OCI-LY7 (cell line): Measurements from ENCODE around the gene DYNLT5. TPM values are rescaled to one million over a fixed set of nuclear protein-coding genes. Genes with fewer than 3 reads are reported as not detected.

Source experiments
- BruUV-seq: library from RNA; stranded (reverse); fragments of 400-500 nt; replicated peaks from 2 replicates; lab custom pipeline; 2021; lab: Mats Ljungman, UMichigan
- CTCF ChIA-PET: fragments of 300-600 bp; sonication (Branson Sonifier 250); formaldehyde crosslinking; loops from one replicate; lab custom pipeline; 2022; ENCODE audit warnings: antibody characterized with exemption; ENCODE audit not compliant: unreplicated experiment; lab: Charles Lee
- POLR2A ChIA-PET: fragments of 300-600 bp; sonication (Branson Sonifier 250); formaldehyde crosslinking; loops from one replicate; lab custom pipeline; 2022; ENCODE audit warnings: antibody characterized with exemption; lab: Charles Lee
- DNase-seq: peaks from one replicate; pipeline ENCODE4 v3.0.0-alpha.2; 2015; ENCODE audit warnings: low spot score
- H2AFZ ChIP-seq: fragments of 200-600 bp; sonication (generic), shearing (Covaris generic); 2 replicates; pipeline ENCODE4 v1.6.1; 2014; ENCODE audit warnings: mild to moderate bottlenecking, antibody characterized with exemption, low read length, moderate library complexity
- H3K27ac ChIP-seq: fragments of 200-600 bp; sonication (generic); 2 replicates; pipeline ENCODE4 v1.5.1; 2014; ENCODE audit warnings: mixed run types, low read depth, mild to moderate bottlenecking, moderate library complexity, low read length, inconsistent platforms; ENCODE audit not compliant: poor library complexity, severe bottlenecking
- H3K36me3 ChIP-seq: fragments of 200-600 bp; sonication (generic); 2 replicates; pipeline ENCODE4 v1.6.1; 2014; ENCODE audit warnings: mild to moderate bottlenecking, antibody characterized with exemption, low read length, moderate library complexity, mixed read lengths; ENCODE audit not compliant: insufficient read depth
- H3K4me1 ChIP-seq: fragments of 200-600 bp; sonication (generic); 2 replicates; pipeline ENCODE4 v1.5.1; 2014; ENCODE audit warnings: mild to moderate bottlenecking, low read length; ENCODE audit not compliant: insufficient read depth, poor library complexity, severe bottlenecking
- H3K4me2 ChIP-seq: fragments of 200-600 bp; sonication (generic); 2 replicates; pipeline ENCODE4 v1.6.1; 2014; ENCODE audit warnings: mild to moderate bottlenecking, low read length
- H3K4me3 ChIP-seq: fragments of 200-600 bp; sonication (generic); 2 replicates; pipeline ENCODE4 v1.5.1; 2014; ENCODE audit warnings: mild to moderate bottlenecking, low read depth, low read length; ENCODE audit not compliant: poor library complexity, severe bottlenecking
- H3K79me2 ChIP-seq: fragments of 200-600 bp; sonication (generic); 2 replicates; pipeline ENCODE4 v1.6.1; 2016; ENCODE audit warnings: low read depth, mild to moderate bottlenecking, low read length, moderate library complexity, mixed read lengths; ENCODE audit not compliant: insufficient read depth
- H3K9me2 ChIP-seq: fragments of 200-600 bp; sonication (generic); 2 replicates; pipeline ENCODE4 v1.6.1; 2016; ENCODE audit warnings: mild to moderate bottlenecking, low read length, mixed read lengths; ENCODE audit not compliant: insufficient read depth
- H3K9me3 ChIP-seq: fragments of 200-600 bp; sonication (generic); 2 replicates; pipeline ENCODE4 v1.6.1; 2014; ENCODE audit warnings: mild to moderate bottlenecking, mixed run types, low read length, mixed read lengths
- H4K20me1 ChIP-seq: fragments of 200-600 bp; sonication (generic); 2 replicates; pipeline ENCODE4 v1.6.1; 2014; ENCODE audit warnings: mild to moderate bottlenecking, antibody characterized with exemption, low read length, moderate library complexity, mixed read lengths; ENCODE audit not compliant: insufficient read depth
- EZH2phosphoT487 ChIP-seq: fragments of 200-600 bp; sonication (generic); IDR thresholded peaks from 2 replicates; pipeline ENCODE4 v1.6.1; 2018; ENCODE audit warnings: low read depth, borderline replicate concordance, mild to moderate bottlenecking, mixed run types, antibody characterized with exemption, low read length, moderate library complexity, mixed read lengths
- intact Hi-C: fragments of 100-400 bp; cut with micrococcal nuclease; formaldehyde crosslinking; loops from one replicate; pipeline ENCODE4 v1.10.0; 2022; ENCODE audit not compliant: unreplicated experiment
- total RNA-seq, 2 experiments: library from RNA; depleted of rRNA in 1 of 2; stranded (reverse); fragments of >200 nt in 1 of 2; shearing (Covaris generic) in 1 of 2; gene quantifications; 2 replicates each; pipeline ENCODE4 v1.2.3, GENCODE V29; 2014 to 2022
- TF ChIP-seq, protein P1 (sequence below): fragments of 200-600 bp; sonication (generic); conservative IDR thresholded peaks from 2 replicates; pipeline ENCODE4 v1.5.1; 2014; ENCODE audit warnings: mild to moderate bottlenecking, antibody characterized with exemption, low read length, moderate library complexity, mixed read lengths

Gene DYNLT5
- total RNA-seq, 2 experiments from 2014 or later = 0.66 TPM; not detected in 1

GRCh38 chr1:66760506-66760905 lies 8.2 kb downstream of the DYNLT5 start:
- no peak for TF ChIP-seq EZH2phosphoT487
- TF ChIP-seq, protein P1, sequence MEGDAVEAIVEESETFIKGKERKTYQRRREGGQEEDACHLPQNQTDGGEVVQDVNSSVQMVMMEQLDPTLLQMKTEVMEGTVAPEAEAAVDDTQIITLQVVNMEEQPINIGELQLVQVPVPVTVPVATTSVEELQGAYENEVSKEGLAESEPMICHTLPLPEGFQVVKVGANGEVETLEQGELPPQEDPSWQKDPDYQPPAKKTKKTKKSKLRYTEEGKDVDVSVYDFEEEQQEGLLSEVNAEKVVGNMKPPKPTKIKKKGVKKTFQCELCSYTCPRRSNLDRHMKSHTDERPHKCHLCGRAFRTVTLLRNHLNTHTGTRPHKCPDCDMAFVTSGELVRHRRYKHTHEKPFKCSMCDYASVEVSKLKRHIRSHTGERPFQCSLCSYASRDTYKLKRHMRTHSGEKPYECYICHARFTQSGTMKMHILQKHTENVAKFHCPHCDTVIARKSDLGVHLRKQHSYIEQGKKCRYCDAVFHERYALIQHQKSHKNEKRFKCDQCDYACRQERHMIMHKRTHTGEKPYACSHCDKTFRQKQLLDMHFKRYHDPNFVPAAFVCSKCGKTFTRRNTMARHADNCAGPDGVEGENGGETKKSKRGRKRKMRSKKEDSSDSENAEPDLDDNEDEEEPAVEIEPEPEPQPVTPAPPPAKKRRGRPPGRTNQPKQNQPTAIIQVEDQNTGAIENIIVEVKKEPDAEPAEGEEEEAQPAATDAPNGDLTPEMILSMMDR = no peak
- CTCF ChIA-PET = no interaction called here

GRCh38 chr1:66761221-66761620 lies 9.0 kb downstream of the DYNLT5 start:
- POLR2A ChIA-PET = interaction anchor here (2.1 to 4.6 kb wide), 2 partner anchors 9 to 212 kb away, joined by 4 to 22 read pairs; no protein-coding TSS in a partner anchor
- no peak for DNase-seq
- CTCF ChIA-PET = no interaction called here
- H3K36me3 ChIP-seq = peaks cover 3% of the 10 kb centered on the region; the same call in 1 of the 2 replicates
- peak overlapping the region; percentile 81; the same call in 1 of the 2 replicates for H2AFZ ChIP-seq
- no TSS peak for BruUV-seq
- intact Hi-C loops = loop anchor here (10.0 kb wide), 2 partner anchors 744 to 974 kb away; no protein-coding TSS in a partner anchor
- no peaks in the 10 kb centered on the region for H4K20me1 ChIP-seq
- H3K79me2 ChIP-seq = no peaks in the 10 kb centered on the region
- H3K4me1 ChIP-seq = peaks cover 56% of the 10 kb centered on the region
- no peaks in the 10 kb centered on the region for H3K9me2 ChIP-seq
- TF ChIP-seq, protein P1 = 0 out of 2 replicates have a peak, but pooled peaks have one; percentile 17
- no peak for TF ChIP-seq EZH2phosphoT487
- peaks cover 12% of the 10 kb centered on the region; the same call in 1 of the 2 replicates for H3K9me3 ChIP-seq
- no peak overlapping the region for H3K27ac ChIP-seq
- no peak overlapping the region for H3K4me3 ChIP-seq
- H3K4me2 ChIP-seq = no peak overlapping the region

More at GRCh38 chr1:66760506-66760905, 8.2 kb downstream of the DYNLT5 start:
- Histone ChIP-seq H2AFZ (peak overlapping the region; percentile 81; the same call in 1 of the 2 replicates), H3K9me3 (peaks cover 12% of the 10 kb centered on the region; the same call in 1 of the 2 replicates), H3K9me2 (no peaks in the 10 kb centered on the region), H3K79me2 (no peaks in the 10 kb centered on the region), H3K4me1 (peaks cover 49% of the 10 kb centered on the region), H3K36me3 (peaks cover 3% of the 10 kb centered on the region; the same call in 1 of the 2 replicates), H4K20me1 (no peaks in the 10 kb centered on the region), H3K4me2 (no peak overlapping the region), H3K27ac (no peak overlapping the region), H3K4me3 (no peak overlapping the region)
- POLR2A ChIA-PET = interaction anchor here (4.6 kb wide), 1 partner anchor 9 kb away, joined by 22 read pairs; no protein-coding TSS in a partner anchor
- DNase-seq = no peak
- no TSS peak for BruUV-seq
- intact Hi-C loops = loop anchor here (10.0 kb wide), 2 partner anchors 744 to 974 kb away; no protein-coding TSS in a partner anchor
